HepG2 (cell line): ENCODE results near the gene PGP. TPM values are rescaled to one million over a fixed set of nuclear protein-coding genes. Genes with fewer than 3 reads are reported as not detected.
A peak's percentile ranks its signal among the peaks of the same experiment; 100 is the strongest.

Experiments
- ELF1 ChIP-seq: sonication (generic); formaldehyde crosslinking; IDR thresholded peaks from 2 replicates; pipeline ENCODE4 v1.4.0; 2020; ENCODE audit warnings: missing genetic modification reagents
- HNF4A ChIP-seq: sonication (generic); formaldehyde crosslinking; IDR thresholded peaks from 2 replicates; pipeline ENCODE4 v1.4.0; 2020; ENCODE audit warnings: missing genetic modification reagents
- HNF4G ChIP-seq, 2 experiments: sonication (generic) in 1 of 2; formaldehyde crosslinking in 1 of 2; IDR thresholded peaks; 2 replicates each; pipeline versions ENCODE4 v1.4.0 to v1.6.1; 2011 to 2020; ENCODE audit warnings: borderline replicate concordance in 2 of 2, low read depth in 2 of 2, mild to moderate bottlenecking in 2 of 2, low read length in 1 of 2, missing genetic modification reagents in 1 of 2, moderate library complexity in 1 of 2
- HOXA3 ChIP-seq: sonication (generic); formaldehyde crosslinking; IDR thresholded peaks from 2 replicates; pipeline ENCODE4 v1.5.0; 2020; ENCODE audit warnings: missing genetic modification reagents
- MEIS2 ChIP-seq: sonication (generic); formaldehyde crosslinking; IDR thresholded peaks from 2 replicates; pipeline ENCODE4 v1.9.0; 2021; ENCODE audit warnings: mild to moderate bottlenecking, missing genetic modification reagents
- MXD1 ChIP-seq: sonication (generic); formaldehyde crosslinking; IDR thresholded peaks from 2 replicates; pipeline ENCODE4 v1.4.0; 2020; ENCODE audit warnings: mild to moderate bottlenecking, missing genetic modification reagents
- NR2F6 ChIP-seq, 2 experiments: IDR thresholded peaks; 2 replicates each; pipeline ENCODE4 v1.6.1; 2016; ENCODE audit warnings: antibody characterized with exemption in 1 of 2, mild to moderate bottlenecking in 1 of 2
- PPARG ChIP-seq: conservative IDR thresholded peaks from 2 replicates; pipeline ENCODE4 v1.6.1; 2016; ENCODE audit warnings: missing biosample characterization, missing genetic modification reagents
- RXRA ChIP-seq: sonication (generic); formaldehyde crosslinking; IDR thresholded peaks from 2 replicates; pipeline ENCODE4 v1.5.1; 2020; ENCODE audit warnings: missing genetic modification reagents
- TEAD3 ChIP-seq: optimal IDR thresholded peaks from 2 replicates; pipeline ENCODE3; 2016; ENCODE audit warnings: borderline replicate concordance
- ZBTB33 ChIP-seq: sonication (generic); formaldehyde crosslinking; IDR thresholded peaks from 2 replicates; pipeline ENCODE4 v1.4.0; 2020; ENCODE audit warnings: missing genetic modification reagents
- ZEB1 ChIP-seq: IDR thresholded peaks from 2 replicates; pipeline ENCODE4 v1.6.1; 2012; ENCODE audit warnings: mild to moderate bottlenecking, low read depth, inconsistent platforms; ENCODE audit not compliant: insufficient replicate concordance
- ZNF143 ChIP-seq: sonication (generic); formaldehyde crosslinking; IDR thresholded peaks from 2 replicates; pipeline ENCODE4 v1.4.0; 2020; ENCODE audit warnings: missing genetic modification reagents
- ZNF878 ChIP-seq: sonication (generic); formaldehyde crosslinking; IDR thresholded peaks from 2 replicates; pipeline ENCODE4 v1.8.1; 2023; ENCODE audit warnings: mild to moderate bottlenecking, missing genetic modification reagents, moderate library complexity
- polyA plus RNA-seq, 8 experiments: library from polyadenylated mRNA; depleted of rRNA in 3 of 8; stranded (reverse) in 7 of 8; unstranded in 1 of 8; fragments of >200 nt; fragmentation: Illumina TruSeq in 4 of 8; extraction: Trizol in 4 of 8; gene quantifications; 2 replicates each; pipeline versions ENCODE4 v1.2.1 to v1.2.3, GENCODE V29; 2011 to 2016; ENCODE audit warnings: low read depth in 4 of 8, missing spikeins in 1 of 8, mixed read lengths in 1 of 8; ENCODE audit not compliant: insufficient read depth in 1 of 8
- total RNA-seq, 5 experiments: library from RNA; depleted of rRNA; stranded (reverse); fragments of >200 nt; fragmentation: Illumina TruSeq; extraction: Trizol; gene quantifications; 2 replicates each; pipeline ENCODE4 v1.2.3, GENCODE V29; 2016; ENCODE audit warnings: low read depth in 1 of 5
- TF ChIP-seq, protein P1 (sequence below): sonication (generic); formaldehyde crosslinking; IDR thresholded peaks from 2 replicates; pipeline ENCODE4 v1.9.0; 2022; ENCODE audit warnings: missing genetic modification reagents, mild to moderate bottlenecking, borderline replicate concordance

PGP gene
- total and polyA plus RNA-seq, 2 of the 13 experiments (the other 11 are each of a cell fraction or from before 2014, with no cell fraction given) = 7.3 to 18.3 TPM

DNA sequence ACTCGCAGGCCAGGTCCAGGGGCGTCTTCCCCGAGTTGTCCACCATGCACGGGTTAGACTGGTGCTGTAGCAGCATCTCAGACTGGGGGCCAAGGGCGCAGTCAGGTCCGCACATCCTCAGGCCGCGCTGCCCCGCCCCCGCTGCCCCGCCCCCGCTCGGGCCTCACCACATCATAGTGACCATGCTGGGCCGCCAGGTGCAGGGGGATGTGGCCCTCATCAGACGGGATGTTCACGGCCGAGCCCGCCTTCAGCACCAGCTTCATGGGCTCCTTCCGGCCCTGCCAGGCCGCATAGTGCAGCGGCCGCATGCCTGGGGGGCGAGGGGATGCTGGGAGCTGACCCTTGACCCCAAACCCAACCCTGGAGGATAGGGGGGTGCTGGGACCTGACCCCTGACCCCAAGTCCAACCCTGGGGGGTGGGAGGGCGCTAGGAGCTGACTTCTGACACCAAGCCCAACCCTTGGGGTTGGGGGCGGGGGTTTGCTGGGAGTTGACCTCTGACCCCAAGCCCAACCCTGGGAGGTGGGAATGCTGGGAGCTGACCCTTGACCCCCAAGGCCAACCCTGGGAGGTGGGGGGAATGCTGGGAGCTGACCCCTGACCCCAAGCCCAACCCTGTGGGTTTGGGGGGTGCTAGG lies 25.3 kb downstream of the PGP start (continued):
- TF ChIP-seq ELF1 (CRISPR knock-in tag) (no peak), ZEB1 (peak; percentile 7), PPARG (CRISPR knock-in tag) (0 out of 2 replicates have a peak, but pooled peaks have one; percentile 21), HOXA3 (0 out of 2 replicates have a peak, but pooled peaks have one; percentile 39), TEAD3 (CRISPR knock-in tag) (peak; percentile 24), NR2F6 (IDR thresholded peaks at IDR 0.05) (peak; percentile 94), NR2F6 (CRISPR knock-in tag; IDR thresholded peaks at IDR 0.05) (peak; percentile 76), HNF4G (IDR thresholded peaks at IDR 0.05; ENCODE audit: borderline replicate concordance, low read depth, low read length) (peak; percentile 85), HNF4G (CRISPR knock-in tag; IDR thresholded peaks at IDR 0.05; ENCODE audit: borderline replicate concordance, low read depth) (peak; percentile 51; the same call in 1 of the 2 replicates), MEIS2 (CRISPR knock-in tag) (no peak), ZNF143 (peak; percentile 74), ZBTB33 (CRISPR knock-in tag) (peak; percentile 49; the same call in 1 of the 2 replicates), ZNF878 (CRISPR knock-in tag) (no peak), RXRA (CRISPR knock-in tag) (0 out of 2 replicates have a peak, but pooled peaks have one; percentile 15), HNF4A (CRISPR knock-in tag) (peak; percentile 67), MXD1 (CRISPR knock-in tag) (no peak)
- TF ChIP-seq, protein P1, sequence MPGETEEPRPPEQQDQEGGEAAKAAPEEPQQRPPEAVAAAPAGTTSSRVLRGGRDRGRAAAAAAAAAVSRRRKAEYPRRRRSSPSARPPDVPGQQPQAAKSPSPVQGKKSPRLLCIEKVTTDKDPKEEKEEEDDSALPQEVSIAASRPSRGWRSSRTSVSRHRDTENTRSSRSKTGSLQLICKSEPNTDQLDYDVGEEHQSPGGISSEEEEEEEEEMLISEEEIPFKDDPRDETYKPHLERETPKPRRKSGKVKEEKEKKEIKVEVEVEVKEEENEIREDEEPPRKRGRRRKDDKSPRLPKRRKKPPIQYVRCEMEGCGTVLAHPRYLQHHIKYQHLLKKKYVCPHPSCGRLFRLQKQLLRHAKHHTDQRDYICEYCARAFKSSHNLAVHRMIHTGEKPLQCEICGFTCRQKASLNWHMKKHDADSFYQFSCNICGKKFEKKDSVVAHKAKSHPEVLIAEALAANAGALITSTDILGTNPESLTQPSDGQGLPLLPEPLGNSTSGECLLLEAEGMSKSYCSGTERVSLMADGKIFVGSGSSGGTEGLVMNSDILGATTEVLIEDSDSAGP (CRISPR knock-in tag) = no peak
